NCI-H345 treated with DMSO at 0.1 percent for 48 hours (cell line): ENCODE measurements around the gene DGKE.

Source experiments
- DNase-seq: peaks from one replicate; lab custom pipeline; 2025; ENCODE audit not compliant: unreplicated experiment; lab: John Stamatoyannopoulos, UW

The DGKE gene

GRCh38 chr17:56812901-56813388 is 21.0 kb upstream of the DGKE start:
- DNase-seq, result peak; percentile 72

- no peak for DNase-seq
Measured at GRCh38 chr17:56815711-56816110, 18.2 kb upstream of the DGKE start.

DNA sequence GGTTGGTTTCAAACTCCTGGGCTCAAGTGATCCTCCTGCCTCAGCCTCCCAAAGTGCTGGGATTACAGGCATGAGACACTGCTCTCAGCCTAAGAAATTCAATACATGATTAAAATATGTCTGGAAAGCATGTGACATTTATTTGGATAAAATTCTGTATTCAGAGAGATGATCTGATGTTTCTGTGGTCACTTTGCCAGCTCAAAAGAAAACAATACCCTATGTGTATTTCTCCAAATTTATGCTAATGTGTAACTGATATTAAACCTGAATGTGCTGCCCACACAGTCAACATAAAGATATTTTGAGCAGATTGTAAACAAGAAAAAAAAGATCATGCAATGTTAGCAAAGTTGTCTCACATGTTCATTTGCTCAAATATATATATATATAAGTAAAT is 16.9 kb upstream of the DGKE start:
- DNase-seq, result no peak

GRCh38 chr17:56819030-56819429 is 14.9 kb upstream of the DGKE start:
- DNase-seq, result no peak

DNA sequence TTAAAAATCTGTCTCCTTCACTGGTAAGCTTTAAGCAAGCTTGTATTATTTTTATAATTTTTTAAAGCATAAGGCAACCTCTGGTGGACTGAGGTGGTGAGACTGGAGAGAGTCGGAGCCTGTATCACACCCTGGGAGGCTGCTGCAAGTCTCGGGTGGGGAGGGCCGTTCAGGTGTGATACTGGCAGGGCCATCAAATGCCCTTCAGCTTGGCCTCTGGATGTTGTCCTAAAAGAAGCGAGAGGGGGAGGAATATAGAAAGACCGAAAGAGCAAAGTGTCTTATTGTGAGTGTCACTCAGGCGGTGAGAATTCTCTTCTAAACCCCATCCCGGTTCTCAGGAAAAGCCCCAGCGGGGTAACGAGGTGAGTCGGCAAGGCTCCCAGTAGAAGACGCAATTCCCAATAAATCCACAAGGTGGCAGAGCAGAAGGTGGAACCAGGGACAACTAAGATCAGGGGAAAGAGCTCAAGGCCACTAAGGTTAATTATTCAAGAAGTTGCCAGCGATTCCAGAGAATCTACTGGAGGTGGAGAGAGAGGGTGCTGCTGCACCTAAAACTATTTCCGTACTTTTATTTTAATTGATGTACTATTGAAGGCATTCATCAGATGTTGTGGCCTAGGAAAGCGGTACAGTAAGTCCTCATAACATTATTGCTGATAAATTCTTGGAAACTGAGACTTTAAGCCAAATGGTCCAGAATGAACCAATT is 14.4 kb upstream of the DGKE start:
- DNase-seq, result peak; percentile 62

GRCh38 chr17:56820207-56820606 is 13.7 kb upstream of the DGKE start:
- no peak for DNase-seq

- no peak for DNase-seq
Measured at GRCh38 chr17:56821847-56822534, 12.0 kb upstream of the DGKE start.

- DNase-seq, result no peak
Measured at GRCh38 chr17:56822725-56823124, 11.2 kb upstream of the DGKE start.

- DNase-seq, result no peak
Measured at GRCh38 chr17:56823848-56824247, 10.1 kb upstream of the DGKE start.

DNA sequence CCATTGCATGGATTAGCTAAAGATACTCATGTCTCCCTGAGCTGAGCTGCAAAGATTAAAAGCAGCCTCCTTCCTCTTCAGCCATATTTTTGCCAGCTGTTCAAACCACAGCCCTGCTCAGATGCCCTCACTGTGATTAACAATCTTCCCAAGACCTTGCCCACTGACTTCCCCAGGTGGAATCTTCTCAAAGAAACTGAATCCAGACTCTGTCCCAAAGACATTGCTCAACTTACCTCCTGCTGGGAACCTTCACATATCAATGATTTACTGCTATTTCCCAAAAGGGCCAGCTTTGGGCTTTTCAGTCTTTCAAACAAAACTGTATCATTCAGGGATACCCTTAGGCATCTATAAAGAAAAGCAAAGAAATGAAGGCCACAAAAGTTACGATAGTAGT is 9.4 kb upstream of the DGKE start:
- no peak for DNase-seq

GRCh38 chr17:56826611-56827414 is 7.1 kb upstream of the DGKE start:
- DNase-seq, result no peak

DNA sequence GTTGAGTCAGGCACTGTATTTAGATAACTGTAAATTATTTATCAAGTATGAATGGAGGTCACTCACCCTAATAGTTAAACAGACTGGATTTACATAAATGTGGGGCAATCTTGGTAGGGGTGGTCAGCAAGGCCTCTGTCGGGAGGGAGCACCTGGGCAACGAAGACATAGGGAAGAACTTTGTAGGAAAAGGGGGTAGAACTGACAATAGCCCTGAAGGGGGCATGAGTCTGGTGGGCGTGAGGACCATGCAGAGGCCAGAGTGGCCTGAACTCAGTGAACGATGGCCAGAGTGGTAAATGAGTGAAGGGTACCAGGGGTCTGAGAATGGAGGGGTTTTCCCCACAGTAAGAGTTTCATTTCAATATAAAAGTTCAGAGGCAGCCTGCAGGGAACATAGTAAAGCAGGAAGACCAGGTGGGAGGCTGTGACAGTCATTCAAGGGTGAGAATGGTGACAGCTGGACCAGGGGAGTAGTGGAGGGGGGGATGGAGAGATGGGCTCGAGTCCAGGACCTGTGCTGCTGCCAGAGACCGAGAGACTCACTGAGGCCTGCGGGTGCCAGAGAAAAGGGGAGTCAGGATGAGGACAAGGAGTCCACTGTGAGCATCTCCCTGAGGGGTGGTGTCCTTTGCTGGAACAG is 3.1 kb upstream of the DGKE start:
- no peak for DNase-seq

DNA sequence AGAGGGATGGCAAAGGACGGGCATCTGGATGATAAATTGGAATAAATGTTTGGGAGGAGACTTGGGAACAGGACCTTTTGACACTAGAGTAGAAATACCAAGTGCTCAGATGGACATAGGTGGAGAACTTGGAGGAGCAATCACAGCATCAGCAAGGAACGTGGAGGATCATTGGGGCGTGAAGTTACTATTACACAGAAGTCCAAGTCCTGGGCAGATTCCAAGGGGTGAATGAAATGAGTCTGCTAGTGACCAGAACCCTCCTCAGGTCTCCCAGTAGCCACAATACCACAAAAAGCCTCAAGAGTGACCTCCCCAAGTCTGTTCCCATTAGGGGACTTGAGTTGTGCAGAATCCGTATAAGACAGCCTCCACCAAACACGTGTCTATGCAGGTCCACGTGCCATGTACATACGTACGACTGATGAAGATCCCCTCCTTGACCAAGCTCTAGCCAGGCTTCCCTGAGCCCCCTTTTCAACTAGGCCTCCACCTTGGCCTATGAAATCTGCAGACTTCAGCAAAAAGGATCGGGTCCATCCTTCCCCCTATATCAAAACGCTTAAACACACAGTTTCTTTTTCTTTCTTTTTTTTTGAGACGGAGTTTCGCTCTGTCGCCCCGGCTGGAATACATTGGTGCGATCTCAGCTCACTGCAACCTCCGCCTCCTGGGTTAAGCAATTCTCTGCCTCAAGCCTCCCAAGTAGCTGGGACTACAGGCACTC is 2.4 kb upstream of the DGKE start:
- DNase-seq, result no peak

GRCh38 chr17:56832446-56832845 is 1.5 kb upstream of the DGKE start:
- DNase-seq, result no peak

- no peak for DNase-seq
Measured at GRCh38 chr17:56833057-56833808, 718 bp upstream of the DGKE start.

- DNase-seq, result peak; percentile 48
Measured at GRCh38 chr17:56834380-56835263, 671 bp downstream of the DGKE start.

- no peak for DNase-seq
Measured at GRCh38 chr17:56835264-56835585, 1.3 kb downstream of the DGKE start.

DNA sequence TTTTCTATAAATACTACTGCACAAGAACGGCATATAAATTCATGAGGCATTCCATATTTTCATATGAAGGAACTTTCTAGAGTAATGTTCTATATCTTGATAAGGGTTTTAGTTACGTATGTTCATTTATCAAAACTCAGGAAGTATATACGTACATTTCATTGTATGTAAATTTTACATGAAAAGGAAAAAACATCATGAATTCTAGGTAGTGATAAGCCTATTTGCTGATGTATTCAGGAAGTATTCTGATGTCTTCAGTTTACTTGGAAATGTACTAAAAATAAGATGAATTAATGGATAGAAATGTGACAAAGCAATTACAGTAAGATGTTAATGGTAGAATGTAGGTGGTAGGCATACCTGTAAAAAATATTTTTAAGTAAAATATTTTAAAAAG is 4.7 kb downstream of the DGKE start:
- no peak for DNase-seq

DNA sequence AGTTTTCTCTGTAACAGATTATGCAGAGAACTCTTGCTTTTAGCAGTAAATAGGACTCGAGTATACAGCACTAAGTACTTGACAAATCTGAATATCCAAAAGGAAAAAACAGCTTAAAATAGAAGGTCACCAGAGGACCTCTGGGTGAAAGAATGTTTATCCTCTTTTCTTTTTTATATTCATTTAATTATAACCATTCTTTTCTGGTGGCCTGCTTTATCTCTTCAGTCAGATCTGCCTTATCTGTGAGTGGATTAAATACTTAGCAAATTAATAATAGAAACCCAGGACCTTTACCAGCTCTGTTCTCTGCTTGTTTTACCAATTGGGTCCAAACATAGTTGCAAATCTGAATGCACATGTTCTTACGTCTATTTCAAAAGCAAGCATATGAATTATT is 8.6 kb downstream of the DGKE start:
- no peak for DNase-seq
